C4-2B (cell line): ENCODE results near the gene RFX7.

ENCODE experiments used
- ZFX ChIP-seq: fragments of 450-650 bp; IDR thresholded peaks from 2 replicates; pipeline ENCODE4 v1.6.1; 2017
- TF ChIP-seq, protein P1 (sequence below): fragments of 450-650 bp; conservative IDR thresholded peaks from 2 replicates; pipeline ENCODE4 v1.5.1; 2017; ENCODE audit warnings: mild to moderate bottlenecking

DNA sequence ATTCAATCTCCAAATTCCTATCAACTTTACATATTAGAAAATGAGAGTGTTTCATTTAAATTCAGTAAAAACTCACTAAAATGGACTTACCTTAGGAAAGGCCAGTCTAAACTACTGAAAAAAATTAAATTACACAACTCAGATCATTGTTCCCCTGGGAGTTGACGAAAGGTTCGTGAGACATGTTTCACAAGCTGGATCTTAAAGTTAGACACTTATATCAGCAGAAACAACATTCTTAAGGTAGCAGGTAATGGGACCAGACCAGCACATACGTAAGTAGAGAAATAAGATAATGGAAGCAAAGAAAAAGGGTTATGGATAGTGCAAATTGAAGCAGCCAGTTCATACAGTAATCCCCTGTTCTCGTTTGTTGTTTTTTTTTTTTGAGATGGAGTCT is 8.9 kb downstream of the RFX7 start:
- TF ChIP-seq, protein P1, sequence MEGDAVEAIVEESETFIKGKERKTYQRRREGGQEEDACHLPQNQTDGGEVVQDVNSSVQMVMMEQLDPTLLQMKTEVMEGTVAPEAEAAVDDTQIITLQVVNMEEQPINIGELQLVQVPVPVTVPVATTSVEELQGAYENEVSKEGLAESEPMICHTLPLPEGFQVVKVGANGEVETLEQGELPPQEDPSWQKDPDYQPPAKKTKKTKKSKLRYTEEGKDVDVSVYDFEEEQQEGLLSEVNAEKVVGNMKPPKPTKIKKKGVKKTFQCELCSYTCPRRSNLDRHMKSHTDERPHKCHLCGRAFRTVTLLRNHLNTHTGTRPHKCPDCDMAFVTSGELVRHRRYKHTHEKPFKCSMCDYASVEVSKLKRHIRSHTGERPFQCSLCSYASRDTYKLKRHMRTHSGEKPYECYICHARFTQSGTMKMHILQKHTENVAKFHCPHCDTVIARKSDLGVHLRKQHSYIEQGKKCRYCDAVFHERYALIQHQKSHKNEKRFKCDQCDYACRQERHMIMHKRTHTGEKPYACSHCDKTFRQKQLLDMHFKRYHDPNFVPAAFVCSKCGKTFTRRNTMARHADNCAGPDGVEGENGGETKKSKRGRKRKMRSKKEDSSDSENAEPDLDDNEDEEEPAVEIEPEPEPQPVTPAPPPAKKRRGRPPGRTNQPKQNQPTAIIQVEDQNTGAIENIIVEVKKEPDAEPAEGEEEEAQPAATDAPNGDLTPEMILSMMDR, result no peak
- no peak for TF ChIP-seq ZFX
